Natural killer cell (primary cell): ENCODE data around the gene UTP14A. TPM values are rescaled to one million over a fixed set of nuclear protein-coding genes. Genes with fewer than 3 reads are reported as not detected.

ENCODE experiments used
- total RNA-seq, 4 donors: library from RNA; stranded (reverse); fragments of 120-200 nt in 1 of 4; gene quantifications; one replicate each; pipeline versions ENCODE4 v1.2.3 to v1.2.4, GENCODE V29; 2013 to 2022

Gene UTP14A
- total RNA-seq, 3 donors from 2014 or later (not counting 1 experiment from before 2014, with no cell fraction given) = 9.5 to 11.6 (median 11.0) TPM

Other genes with a start within 250 kb of the UTP14A start
- gene XPNPEP2, start 167.2 kb upstream of the UTP14A start, total RNA-seq = 1 to 10 TPM in 2 of 3 donors, under 1 TPM in 1; 0.96 to 2.6 (median 1.6) TPM
- gene SASH3, start 126.2 kb upstream of the UTP14A start, total RNA-seq = 100 to 1,000 TPM; 356 to 403 (median 392) TPM
- gene ZDHHC9, start 62.3 kb upstream of the UTP14A start, total RNA-seq = 1 to 10 TPM; 1.0 to 3.0 (median 2.1) TPM
- gene BCORL1, start 76.5 kb downstream of the UTP14A start, total RNA-seq = 10 to 100 TPM in 1 of 3 donors, 1 to 10 TPM in 2; 6.5 to 10.5 (median 9.9) TPM
- 100 to 1,000 TPM in 1 of 3 donors, 10 to 100 TPM in 2; 83.3 to 105 (median 98.7) TPM for gene ELF4, start 204.3 kb downstream of the UTP14A start, total RNA-seq